Measurements from ENCODE around the gene CACNA1A.

DNA sequence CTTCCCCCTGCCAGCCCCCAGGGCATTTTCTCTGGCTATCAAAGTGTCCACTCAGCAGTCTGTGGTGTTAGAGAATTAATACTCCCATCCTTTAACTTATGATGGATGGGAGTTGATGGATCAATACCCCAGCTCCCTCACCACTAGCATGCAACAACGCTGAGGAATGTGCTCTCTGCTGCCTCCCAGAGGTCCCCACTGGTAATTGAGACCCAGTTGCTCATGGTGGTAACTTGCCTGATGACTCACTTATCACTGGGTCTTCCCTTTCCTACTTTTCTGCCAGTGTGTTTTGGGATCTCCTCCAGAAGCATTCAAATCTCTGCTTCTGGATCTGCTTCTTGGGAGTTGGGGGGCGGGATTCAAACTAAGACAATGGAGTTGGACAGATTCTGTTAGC, 20.3 kb upstream of the CACNA1A start:
- TF ChIP-seq ZFP41 (CRISPR knock-in tag; IDR thresholded peaks at IDR 0.05; ENCODE audit: borderline replicate concordance), result no peak
- TF ChIP-seq U2AF2 (IDR thresholded peaks at IDR 0.05; ENCODE audit: low read depth, low read length), result no peak

Data from HepG2 (cell line).